Loucy (cell line): ENCODE results near the gene PGRMC2.

Source experiments
- H2AFZ ChIP-seq: fragments of 200-600 bp; sonication (generic); 2 replicates; pipeline ENCODE4 v1.6.0; 2016; ENCODE audit warnings: antibody characterized with exemption, mild to moderate bottlenecking, low read length, moderate library complexity
- H3F3A ChIP-seq: fragments of 200-600 bp; 2 replicates; pipeline ENCODE4 v1.6.0; 2016; ENCODE audit warnings: antibody characterized with exemption, low read depth, mild to moderate bottlenecking
- H3K27me3 ChIP-seq: fragments of 200-600 bp; sonication (generic); 2 replicates; pipeline ENCODE4 v1.6.1; 2014; ENCODE audit warnings: low read length, mild to moderate bottlenecking; ENCODE audit not compliant: insufficient read depth, poor library complexity, severe bottlenecking
- H3K36me3 ChIP-seq: fragments of 200-600 bp; sonication (generic); 2 replicates; pipeline ENCODE4 v1.6.1; 2016; ENCODE audit warnings: low read length; ENCODE audit not compliant: insufficient read depth
- H3K4me1 ChIP-seq: fragments of 200-600 bp; sonication (generic); 2 replicates; pipeline ENCODE4 v1.5.1; 2014; ENCODE audit warnings: low read length, mild to moderate bottlenecking; ENCODE audit not compliant: insufficient read depth, poor library complexity, severe bottlenecking
- H3K4me2 ChIP-seq: fragments of 200-600 bp; sonication (generic); 2 replicates; pipeline ENCODE4 v1.6.0; 2014; ENCODE audit warnings: antibody characterized with exemption, low read length, low read depth, mild to moderate bottlenecking; ENCODE audit not compliant: poor library complexity, severe bottlenecking
- H3K4me3 ChIP-seq: fragments of 200-600 bp; sonication (generic); 2 replicates; pipeline ENCODE4 v1.5.1; 2014; ENCODE audit warnings: low read length, mild to moderate bottlenecking, mixed read lengths; ENCODE audit not compliant: poor library complexity, severe bottlenecking
- H3K79me2 ChIP-seq: fragments of 200-600 bp; sonication (generic); 2 replicates; pipeline ENCODE4 v1.6.1; 2014; ENCODE audit warnings: low read length; ENCODE audit not compliant: insufficient read depth
- H3K9ac ChIP-seq: fragments of 200-600 bp; sonication (generic); 2 replicates; pipeline ENCODE4 v1.6.0; 2014; ENCODE audit warnings: mild to moderate bottlenecking, low read depth, low read length, moderate library complexity; ENCODE audit not compliant: poor library complexity, severe bottlenecking
- H3K9me2 ChIP-seq: fragments of 200-600 bp; sonication (generic); replicated peaks from 2 replicates; pipeline ENCODE4 v1.6.1; 2016; ENCODE audit warnings: low read depth, low read length, mixed read lengths
- H3K9me3 ChIP-seq: fragments of 200-600 bp; sonication (generic); 2 replicates; pipeline ENCODE4 v1.6.1; 2014; ENCODE audit warnings: mild to moderate bottlenecking, antibody characterized with exemption, low read length, low read depth; ENCODE audit not compliant: insufficient read depth
- H4K20me1 ChIP-seq: fragments of 200-600 bp; sonication (generic); 2 replicates; pipeline ENCODE4 v1.6.0; 2014; ENCODE audit warnings: antibody characterized with exemption, low read length, mild to moderate bottlenecking; ENCODE audit not compliant: insufficient read depth, poor library complexity, severe bottlenecking
- EZH2phosphoT487 ChIP-seq: fragments of 200-600 bp; IDR thresholded peaks from 2 replicates; pipeline ENCODE4 v1.6.1; 2018; ENCODE audit warnings: antibody characterized with exemption, mild to moderate bottlenecking, moderate library complexity, borderline replicate concordance
- TF ChIP-seq, protein P1 (sequence below): fragments of 200-600 bp; sonication (generic); conservative IDR thresholded peaks from 2 replicates; pipeline ENCODE4 v1.5.1; 2014; ENCODE audit warnings: mild to moderate bottlenecking, antibody characterized with exemption, low read length

Gene PGRMC2

GRCh38 chr4:128227991-128228571 is 59.5 kb downstream of the PGRMC2 start:
- H3K36me3 ChIP-seq, result no peaks in the 10 kb centered on the region
- H4K20me1 ChIP-seq, result no peaks in the 10 kb centered on the region
- no peak overlapping the region for H2AFZ ChIP-seq
- H3K79me2 ChIP-seq, result no peaks in the 10 kb centered on the region
- no peaks in the 10 kb centered on the region for H3F3A ChIP-seq
- no peak overlapping the region for H3K9ac ChIP-seq
- no peaks in the 10 kb centered on the region for H3K27me3 ChIP-seq
- H3K4me2 ChIP-seq, result no peak overlapping the region
- H3K4me3 ChIP-seq, result no peak overlapping the region
- H3K9me3 ChIP-seq, result no peaks in the 10 kb centered on the region
- no peaks in the 10 kb centered on the region for H3K9me2 ChIP-seq
- TF ChIP-seq, protein P1, sequence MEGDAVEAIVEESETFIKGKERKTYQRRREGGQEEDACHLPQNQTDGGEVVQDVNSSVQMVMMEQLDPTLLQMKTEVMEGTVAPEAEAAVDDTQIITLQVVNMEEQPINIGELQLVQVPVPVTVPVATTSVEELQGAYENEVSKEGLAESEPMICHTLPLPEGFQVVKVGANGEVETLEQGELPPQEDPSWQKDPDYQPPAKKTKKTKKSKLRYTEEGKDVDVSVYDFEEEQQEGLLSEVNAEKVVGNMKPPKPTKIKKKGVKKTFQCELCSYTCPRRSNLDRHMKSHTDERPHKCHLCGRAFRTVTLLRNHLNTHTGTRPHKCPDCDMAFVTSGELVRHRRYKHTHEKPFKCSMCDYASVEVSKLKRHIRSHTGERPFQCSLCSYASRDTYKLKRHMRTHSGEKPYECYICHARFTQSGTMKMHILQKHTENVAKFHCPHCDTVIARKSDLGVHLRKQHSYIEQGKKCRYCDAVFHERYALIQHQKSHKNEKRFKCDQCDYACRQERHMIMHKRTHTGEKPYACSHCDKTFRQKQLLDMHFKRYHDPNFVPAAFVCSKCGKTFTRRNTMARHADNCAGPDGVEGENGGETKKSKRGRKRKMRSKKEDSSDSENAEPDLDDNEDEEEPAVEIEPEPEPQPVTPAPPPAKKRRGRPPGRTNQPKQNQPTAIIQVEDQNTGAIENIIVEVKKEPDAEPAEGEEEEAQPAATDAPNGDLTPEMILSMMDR, result no peak
- no peak for TF ChIP-seq EZH2phosphoT487
- H3K4me1 ChIP-seq, result no peaks in the 10 kb centered on the region

DNA sequence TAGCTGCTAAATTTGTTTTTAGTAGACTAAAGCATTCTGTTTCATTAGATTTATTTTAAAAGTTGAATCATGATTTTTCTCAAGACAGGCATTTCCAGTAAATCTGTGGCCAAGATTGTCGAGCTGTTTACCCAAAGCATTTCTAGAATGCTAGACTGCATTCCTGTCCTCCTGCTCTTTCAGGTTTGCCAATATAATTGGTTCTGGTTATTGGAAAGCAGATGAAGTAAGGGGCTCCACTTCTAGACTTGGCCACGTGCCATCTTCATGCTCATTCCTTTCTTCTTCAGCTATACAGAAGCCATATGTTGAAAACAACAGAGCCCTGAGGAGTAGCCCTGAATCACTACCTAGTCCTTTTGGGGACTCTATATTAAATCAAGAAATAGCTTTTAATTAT is 62.5 kb downstream of the PGRMC2 start:
- TF ChIP-seq EZH2phosphoT487, result no peak
- TF ChIP-seq, protein P1, result no peak
- H2AFZ ChIP-seq, result no peak overlapping the region
- H3K79me2 ChIP-seq, result no peaks in the 10 kb centered on the region
- H3F3A ChIP-seq, result no peaks in the 10 kb centered on the region
- no peaks in the 10 kb centered on the region for H3K9me3 ChIP-seq
- no peak overlapping the region for H3K4me2 ChIP-seq
- no peak overlapping the region for H3K9ac ChIP-seq
- no peaks in the 10 kb centered on the region for H3K27me3 ChIP-seq
- no peaks in the 10 kb centered on the region for H3K9me2 ChIP-seq
- no peaks in the 10 kb centered on the region for H3K36me3 ChIP-seq
- H3K4me1 ChIP-seq, result no peaks in the 10 kb centered on the region
- H4K20me1 ChIP-seq, result no peaks in the 10 kb centered on the region
- H3K4me3 ChIP-seq, result no peak overlapping the region

GRCh38 chr4:128221586-128221985 is 66.0 kb downstream of the PGRMC2 start:
- no peak overlapping the region for H3K9ac ChIP-seq
- H3K9me3 ChIP-seq, result no peaks in the 10 kb centered on the region
- no peaks in the 10 kb centered on the region for H3K9me2 ChIP-seq
- H3K36me3 ChIP-seq, result no peaks in the 10 kb centered on the region
- H3K27me3 ChIP-seq, result no peaks in the 10 kb centered on the region
- TF ChIP-seq, protein P1, result no peak
- TF ChIP-seq EZH2phosphoT487, result no peak
- H2AFZ ChIP-seq, result no peak overlapping the region
- no peak overlapping the region for H3K4me2 ChIP-seq
- H3F3A ChIP-seq, result no peaks in the 10 kb centered on the region
- no peaks in the 10 kb centered on the region for H4K20me1 ChIP-seq
- H3K4me1 ChIP-seq, result no peaks in the 10 kb centered on the region
- no peak overlapping the region for H3K4me3 ChIP-seq
- no peaks in the 10 kb centered on the region for H3K79me2 ChIP-seq
